ENCODE data around the gene LUC7L3.
"Not testable (repeated sequence)": the region's sequence is repeated elsewhere in the genome, so short reads cannot be mapped to it uniquely, and the experiment has no call there.

The LUC7L3 gene

GRCh38 chr17:50710025-50710424, 9.4 kb upstream of the LUC7L3 start:
- no peak for ATAC-seq

GRCh38 chr17:50710650-50711049, 8.8 kb upstream of the LUC7L3 start:
- no peak for ATAC-seq

GRCh38 chr17:50712641-50713040, 6.8 kb upstream of the LUC7L3 start:
- ATAC-seq, result no peak

- ATAC-seq, result no peak
Measured at GRCh38 chr17:50715471-50715870, 3.9 kb upstream of the LUC7L3 start.

- no peak for ATAC-seq
Measured at GRCh38 chr17:50719924-50720794, 756 bp downstream of the LUC7L3 start.

- ATAC-seq, result peak; percentile 23 to 38
Measured at GRCh38 chr17:50721194-50722010, 2.0 kb downstream of the LUC7L3 start.

- ATAC-seq, result no peak
Measured at GRCh38 chr17:50722746-50723145, 3.3 kb downstream of the LUC7L3 start.

- ATAC-seq, result not testable (repeated sequence)
Measured at GRCh38 chr17:50724622-50725021, 5.2 kb downstream of the LUC7L3 start.

- no peak for ATAC-seq
Measured at GRCh38 chr17:50725769-50726655, 6.6 kb downstream of the LUC7L3 start.

GRCh38 chr17:50728112-50728429, 8.7 kb downstream of the LUC7L3 start:
- ATAC-seq, result no peak

- ATAC-seq, result peak; percentile 42 to 64
Measured at GRCh38 chr17:50728881-50729765, 9.7 kb downstream of the LUC7L3 start.

- ATAC-seq, result no peak
Measured at GRCh38 chr17:50731575-50732460, 12.4 kb downstream of the LUC7L3 start.

- no peak for ATAC-seq
Measured at GRCh38 chr17:50735287-50735686, 15.9 kb downstream of the LUC7L3 start.

GRCh38 chr17:50737118-50737698, 17.8 kb downstream of the LUC7L3 start:
- peak; percentile 48 to 73 for ATAC-seq

- ATAC-seq, result peak in 1 of 2 donors; percentile 33
Measured at GRCh38 chr17:50739098-50739497, 19.7 kb downstream of the LUC7L3 start.

GRCh38 chr17:50745631-50746030, 26.2 kb downstream of the LUC7L3 start:
- no peak for ATAC-seq

- ATAC-seq, result no peak
Measured at GRCh38 chr17:50749245-50749644, 29.8 kb downstream of the LUC7L3 start.

- no peak for ATAC-seq
Measured at GRCh38 chr17:50754521-50754920, 35.1 kb downstream of the LUC7L3 start.

- no peak for ATAC-seq
Measured at GRCh38 chr17:50758524-50758923, 39.1 kb downstream of the LUC7L3 start.

- no peak for ATAC-seq
Measured at GRCh38 chr17:50758989-50759544, 39.7 kb downstream of the LUC7L3 start.
